Neural progenitor cell (in vitro differentiated cells): ENCODE results near the gene BAG5.

Experiments used
- CTCF ChIP-seq: fragments of 200-600 bp; sonication (generic); IDR thresholded peaks from 2 replicates; pipeline ENCODE4 v1.5.1; 2017; ENCODE audit warnings: antibody characterized with exemption, mild to moderate bottlenecking
- EZH2 ChIP-seq: fragments of 200-600 bp; sonication (generic); IDR thresholded peaks from 2 replicates; pipeline ENCODE4 v1.6.1; 2017; ENCODE audit warnings: antibody characterized with exemption, mild to moderate bottlenecking, moderate library complexity

- no peak for TF ChIP-seq EZH2
- TF ChIP-seq CTCF, result no peak
Measured at GRCh38 chr14:103521438-103521950, 41.0 kb downstream of the BAG5 start.
